Measurements from ENCODE around the gene IFITM1. TPM values are rescaled to one million over a fixed set of nuclear protein-coding genes. Genes with fewer than 3 reads are reported as not detected.

IFITM1 gene
- total RNA-seq, result 78.1 TPM

- DNase-seq (ENCODE audit: low read depth in 2 of 3, low spot score in 2 of 3), result peak in 2 of 3 donors; percentile 59 to 68
These were observed at the start of gene IFITM1 for GRCh38 chr11:313787-314553. TSS of gene IFITM1 (plus strand) at chr11:314040. CDS start at chr11:314171, 131 bp downstream.

GRCh38 chr11:266676-267439 is 47.0 kb upstream of the IFITM1 start:
- peak in 1 of 3 donors; percentile 30 for DNase-seq (ENCODE audit: low read depth in 2 of 3, low spot score in 2 of 3)

GRCh38 chr11:267491-267994 is 46.3 kb upstream of the IFITM1 start:
- DNase-seq (ENCODE audit: low read depth in 2 of 3, low spot score in 2 of 3), result peak in 2 of 3 donors; percentile 53 to 61

- peak in 2 of 3 donors; percentile 56 to 76 for DNase-seq (ENCODE audit: low read depth in 2 of 3, low spot score in 2 of 3)
These were observed 45.1 kb upstream of the IFITM1 start for GRCh38 chr11:268716-269145.

- peak in 2 of 3 donors; percentile 80 to 87 for DNase-seq (ENCODE audit: low read depth in 2 of 3, low spot score in 2 of 3)
These were observed 44.5 kb upstream of the IFITM1 start for GRCh38 chr11:269146-269890.

GRCh38 chr11:270451-271318 is 43.2 kb upstream of the IFITM1 start:
- no peak for DNase-seq (ENCODE audit: low read depth in 2 of 3, low spot score in 2 of 3)

GRCh38 chr11:271319-271715 is 42.5 kb upstream of the IFITM1 start:
- DNase-seq (ENCODE audit: low read depth in 2 of 3, low spot score in 2 of 3), result no peak

GRCh38 chr11:272195-272930 is 41.5 kb upstream of the IFITM1 start:
- DNase-seq (ENCODE audit: low read depth in 2 of 3, low spot score in 2 of 3), result no peak

GRCh38 chr11:272931-273198 is 41.0 kb upstream of the IFITM1 start:
- DNase-seq (ENCODE audit: low read depth in 2 of 3, low spot score in 2 of 3), result no peak

GRCh38 chr11:276219-276618 is 37.6 kb upstream of the IFITM1 start:
- DNase-seq (ENCODE audit: low read depth in 2 of 3, low spot score in 2 of 3), result no peak

GRCh38 chr11:278001-278951 is 35.6 kb upstream of the IFITM1 start, which contains the start of gene NLRP6:
TSS of gene NLRP6 (plus strand) at chr11:278407. CDS start at chr11:278570, 163 bp downstream.
- DNase-seq (ENCODE audit: low read depth in 2 of 3, low spot score in 2 of 3), result no peak

GRCh38 chr11:279040-279965 is 34.5 kb upstream of the IFITM1 start:
- peak in 1 of 3 donors; percentile 16 for DNase-seq (ENCODE audit: low read depth in 2 of 3, low spot score in 2 of 3)

GRCh38 chr11:279966-280705 is 33.7 kb upstream of the IFITM1 start:
- DNase-seq (ENCODE audit: low read depth in 2 of 3, low spot score in 2 of 3), result peak in 1 of 3 donors; percentile 52

- DNase-seq (ENCODE audit: low read depth in 2 of 3, low spot score in 2 of 3), result peak in 1 of 3 donors; percentile 26
These were observed 32.9 kb upstream of the IFITM1 start for GRCh38 chr11:280706-281485.

- no peak for DNase-seq (ENCODE audit: low read depth in 2 of 3, low spot score in 2 of 3)
These were observed 32.2 kb upstream of the IFITM1 start for GRCh38 chr11:281486-282161.
